NB4 (cell line): Measurements from ENCODE around the gene BIRC6.
"Not testable (repeated sequence)": the region's sequence is repeated elsewhere in the genome, so short reads cannot be mapped to it uniquely, and the experiment has no call there.

ENCODE experiments used
- DNase-seq: peaks from one replicate; pipeline ENCODE4 v3.0.0; 2010; ENCODE audit warnings: low read depth
- H3K4me3 ChIP-seq: one replicate; pipeline ENCODE4 v1.5.1; 2011; ENCODE audit warnings: mild to moderate bottlenecking, low read depth, low read length, moderate library complexity
- MYC ChIP-seq: IDR thresholded peaks from 2 replicates; pipeline ENCODE4 v1.6.1; 2011; ENCODE audit warnings: low read depth, low read length
- POLR2A ChIP-seq: IDR thresholded peaks from 2 replicates; pipeline ENCODE4 v1.6.1; 2011; ENCODE audit warnings: mild to moderate bottlenecking; ENCODE audit not compliant: insufficient read length; ENCODE audit errors: extremely low read depth
- TF ChIP-seq, protein P1 (sequence below): IDR thresholded peaks from one replicate; pipeline ENCODE4 v1.5.1; 2012; ENCODE audit warnings: low read depth, low read length
- TF ChIP-seq, protein P2 (sequence below): IDR thresholded peaks from 2 replicates; pipeline ENCODE4 v1.6.1; 2011; ENCODE audit warnings: low read depth, low read length

BIRC6 gene

DNA sequence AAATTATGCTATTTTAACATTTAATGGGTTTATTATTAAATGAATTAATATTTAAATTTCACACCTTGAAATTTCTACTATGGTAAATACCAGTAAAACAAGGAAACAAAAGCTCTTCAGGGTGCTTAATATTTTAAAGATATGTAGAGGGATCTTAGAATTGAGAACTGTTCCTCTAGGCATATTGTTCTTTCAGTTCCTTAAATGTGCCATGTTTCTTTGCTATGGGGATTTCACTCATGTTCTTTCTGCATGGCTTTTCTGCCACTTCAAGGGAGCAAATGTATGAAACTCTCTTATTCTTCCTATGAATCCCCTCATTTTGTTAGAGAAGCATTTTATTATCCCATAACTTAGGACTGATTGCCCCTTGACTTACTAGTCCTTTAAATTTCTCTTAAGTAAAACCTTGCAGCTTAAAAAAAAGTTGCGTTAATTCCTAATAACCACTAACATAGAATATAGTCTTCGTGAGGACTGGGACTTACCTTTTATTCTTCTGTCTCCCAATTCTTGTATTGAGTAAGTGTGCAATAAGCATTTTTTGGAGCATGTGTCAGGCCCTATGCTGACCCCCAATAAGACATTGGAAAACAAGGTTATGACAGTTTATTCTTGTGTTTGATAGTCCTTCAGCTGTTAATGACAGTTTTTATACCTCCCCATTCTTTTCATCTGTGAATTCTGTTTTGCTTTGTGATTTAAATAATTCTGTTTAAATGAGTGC, 95.7 kb downstream of the BIRC6 start:
- DNase-seq = no peak
- no peak overlapping the region for H3K4me3 ChIP-seq
- no peak for TF ChIP-seq POLR2A
- no peak for TF ChIP-seq MYC
- TF ChIP-seq, protein P1, sequence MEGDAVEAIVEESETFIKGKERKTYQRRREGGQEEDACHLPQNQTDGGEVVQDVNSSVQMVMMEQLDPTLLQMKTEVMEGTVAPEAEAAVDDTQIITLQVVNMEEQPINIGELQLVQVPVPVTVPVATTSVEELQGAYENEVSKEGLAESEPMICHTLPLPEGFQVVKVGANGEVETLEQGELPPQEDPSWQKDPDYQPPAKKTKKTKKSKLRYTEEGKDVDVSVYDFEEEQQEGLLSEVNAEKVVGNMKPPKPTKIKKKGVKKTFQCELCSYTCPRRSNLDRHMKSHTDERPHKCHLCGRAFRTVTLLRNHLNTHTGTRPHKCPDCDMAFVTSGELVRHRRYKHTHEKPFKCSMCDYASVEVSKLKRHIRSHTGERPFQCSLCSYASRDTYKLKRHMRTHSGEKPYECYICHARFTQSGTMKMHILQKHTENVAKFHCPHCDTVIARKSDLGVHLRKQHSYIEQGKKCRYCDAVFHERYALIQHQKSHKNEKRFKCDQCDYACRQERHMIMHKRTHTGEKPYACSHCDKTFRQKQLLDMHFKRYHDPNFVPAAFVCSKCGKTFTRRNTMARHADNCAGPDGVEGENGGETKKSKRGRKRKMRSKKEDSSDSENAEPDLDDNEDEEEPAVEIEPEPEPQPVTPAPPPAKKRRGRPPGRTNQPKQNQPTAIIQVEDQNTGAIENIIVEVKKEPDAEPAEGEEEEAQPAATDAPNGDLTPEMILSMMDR = no peak
- TF ChIP-seq, protein P2, sequence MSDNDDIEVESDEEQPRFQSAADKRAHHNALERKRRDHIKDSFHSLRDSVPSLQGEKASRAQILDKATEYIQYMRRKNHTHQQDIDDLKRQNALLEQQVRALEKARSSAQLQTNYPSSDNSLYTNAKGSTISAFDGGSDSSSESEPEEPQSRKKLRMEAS = no peak

DNA sequence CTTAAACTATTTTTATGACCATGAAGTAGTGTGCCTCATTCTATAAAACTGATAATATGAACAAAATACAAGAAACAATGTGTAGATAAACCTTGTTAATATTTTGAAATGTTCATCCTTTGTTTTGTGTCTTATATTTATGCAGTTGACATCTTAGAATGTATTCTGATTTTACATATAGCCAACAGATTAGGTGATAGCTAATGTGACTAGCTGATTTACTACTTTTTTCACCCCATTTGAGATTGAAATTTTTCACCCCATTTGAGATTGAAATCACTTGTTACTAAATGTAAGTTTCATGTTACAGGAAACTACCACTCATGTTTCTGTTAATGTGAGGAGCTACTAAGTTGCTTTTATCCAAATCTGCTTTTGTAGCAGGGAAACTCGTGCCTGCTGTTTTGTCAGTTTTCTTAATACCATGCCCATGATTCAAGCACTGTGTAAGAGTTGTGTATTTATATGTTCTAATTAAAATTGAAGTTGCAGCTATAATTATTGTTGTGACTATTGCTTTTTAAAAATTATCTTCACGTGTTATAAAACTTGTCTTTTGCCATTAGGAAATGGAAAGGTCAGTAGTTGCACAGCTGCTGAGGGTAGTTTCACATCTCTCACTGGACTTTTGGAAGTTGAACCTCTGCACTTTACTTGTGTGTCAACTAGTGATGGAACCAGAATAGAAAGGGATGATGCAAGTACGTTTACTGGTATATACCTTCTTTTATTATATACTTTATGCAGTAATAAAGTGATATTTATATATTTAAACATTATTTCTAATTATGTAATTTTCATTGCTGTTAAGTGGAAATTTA, 96.6 kb downstream of the BIRC6 start:
- H3K4me3 ChIP-seq = no peak overlapping the region
- DNase-seq = no peak
- TF ChIP-seq MYC = no peak
- TF ChIP-seq, protein P2 = no peak
- TF ChIP-seq POLR2A = no peak
- TF ChIP-seq, protein P1 = no peak

DNA sequence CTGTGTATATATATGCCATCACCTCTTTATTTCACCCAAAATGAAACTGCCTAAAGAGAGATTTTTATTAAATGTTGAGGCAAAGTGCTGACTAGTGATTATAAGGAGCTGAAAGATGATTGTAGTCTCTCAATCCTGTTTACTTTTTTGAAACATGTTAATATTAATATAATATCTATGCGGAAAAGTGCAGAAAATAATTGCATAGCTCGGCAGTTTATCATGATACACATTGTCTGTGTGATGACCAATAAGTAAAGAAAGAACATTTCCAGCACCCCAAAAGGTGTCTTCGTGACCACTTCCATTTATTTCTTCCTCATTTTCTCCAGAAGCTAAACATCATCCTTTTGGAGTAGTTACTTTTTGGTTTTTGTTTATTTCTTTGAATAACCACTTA, 99.0 kb downstream of the BIRC6 start:
- no peak overlapping the region for H3K4me3 ChIP-seq
- TF ChIP-seq, protein P2 = no peak
- TF ChIP-seq MYC = no peak
- TF ChIP-seq, protein P1 = no peak
- TF ChIP-seq POLR2A = no peak
- no peak for DNase-seq

DNA sequence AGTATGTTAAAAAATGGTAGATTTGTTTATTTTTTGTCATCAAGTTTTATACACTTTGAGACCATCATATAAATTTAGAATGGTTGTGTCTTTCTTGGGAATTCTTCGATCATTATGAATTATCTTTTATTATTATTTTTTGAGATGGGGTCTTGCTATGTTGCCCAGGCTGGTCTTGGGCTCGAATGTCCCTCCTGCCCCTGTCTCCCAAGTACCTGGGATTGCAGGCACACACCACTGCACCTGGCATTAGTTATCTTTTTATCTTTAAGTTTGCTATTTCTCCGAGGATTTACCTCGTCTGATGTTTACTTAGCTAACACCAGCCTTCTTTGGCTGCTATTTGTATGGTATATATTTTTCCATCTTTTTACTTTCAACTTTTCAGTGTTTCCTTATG, 100.0 kb downstream of the BIRC6 start:
- H3K4me3 ChIP-seq = no peak overlapping the region
- TF ChIP-seq POLR2A (no peak), MYC (no peak)
- TF ChIP-seq, protein P1 = no peak
- TF ChIP-seq, protein P2 = no peak
- no peak for DNase-seq

DNA sequence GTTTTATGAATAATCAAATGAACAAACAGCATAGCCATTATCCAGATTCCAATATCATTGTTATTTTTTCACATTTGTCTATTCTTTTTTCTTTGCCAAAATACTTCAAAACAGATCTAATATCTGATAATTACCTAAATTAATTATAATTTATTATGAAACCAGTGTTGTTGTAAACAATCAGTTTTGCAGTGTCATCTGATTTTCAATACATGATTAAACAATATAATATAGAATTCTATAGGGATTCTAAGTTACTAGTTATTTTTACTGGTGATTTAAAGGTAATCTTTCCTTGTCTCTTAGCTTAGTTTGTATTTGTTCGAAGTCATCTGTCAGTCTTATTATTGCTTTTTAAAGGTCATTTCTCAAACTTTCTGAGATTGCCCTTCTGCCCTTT, 101.0 kb downstream of the BIRC6 start:
- TF ChIP-seq POLR2A (no peak), MYC (no peak)
- TF ChIP-seq, protein P2 = no peak
- TF ChIP-seq, protein P1 = no peak
- H3K4me3 ChIP-seq = no peak overlapping the region
- DNase-seq = no peak

DNA sequence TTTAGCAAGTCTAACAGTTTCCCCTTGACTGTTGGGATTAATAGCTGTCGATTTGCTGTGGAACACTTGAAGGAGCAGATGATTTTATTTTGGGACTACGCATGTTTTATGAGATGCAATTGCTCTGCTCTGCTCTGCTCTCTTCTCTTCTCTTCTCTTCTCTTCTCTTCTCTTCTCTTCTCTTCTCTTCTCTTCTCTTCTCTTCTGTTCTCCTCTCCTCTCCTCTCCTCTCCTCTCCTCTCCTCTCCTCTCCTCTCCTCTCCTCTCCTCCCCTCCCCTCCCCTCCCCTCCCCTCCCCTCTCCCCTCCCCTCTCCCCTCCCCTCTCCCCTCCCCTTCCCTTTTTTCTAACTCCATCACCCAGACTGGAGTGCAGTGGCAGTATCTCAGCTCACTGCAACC, 104.0 kb downstream of the BIRC6 start:
- not testable (repeated sequence) for DNase-seq, H3K4me3 ChIP-seq
